ENCODE data around the gene OLFM2.

DNA sequence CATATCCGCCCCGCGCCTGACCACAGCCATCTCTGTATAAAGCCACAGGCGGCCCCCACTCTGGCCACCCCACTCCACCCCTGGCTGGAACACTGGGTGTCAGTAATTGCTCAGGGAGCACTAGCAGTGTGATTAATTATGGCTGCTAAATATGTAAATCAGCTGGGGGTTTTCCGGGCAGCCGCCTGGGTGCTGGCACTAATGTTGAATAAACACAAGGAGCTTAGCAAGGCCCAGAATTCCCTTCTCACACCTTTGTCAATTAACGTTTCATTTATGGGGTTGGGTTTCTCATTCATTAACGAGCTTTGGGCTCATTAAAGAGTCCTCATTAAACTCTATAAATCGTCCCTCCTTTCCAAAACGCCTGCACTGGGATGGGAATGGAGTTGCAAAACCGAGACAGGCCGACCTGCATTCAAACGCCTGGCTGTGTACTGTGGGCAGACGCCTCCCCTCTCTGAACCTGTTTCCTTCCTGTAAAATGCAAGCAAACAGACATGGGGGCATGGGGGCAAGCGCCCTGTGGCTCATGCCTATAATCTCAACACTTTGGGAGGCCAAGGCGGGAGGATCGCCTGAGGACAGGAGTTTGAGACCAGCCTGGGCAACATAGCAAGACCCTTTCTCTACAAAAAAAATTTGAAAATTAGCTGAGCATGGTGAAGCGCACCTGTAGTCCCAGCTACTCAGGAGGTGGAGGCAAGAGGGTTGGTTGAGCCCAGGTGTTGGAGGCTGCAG lies 17.7 kb upstream of the OLFM2 start:
- TF ChIP-seq TAF1 (IDR thresholded peaks at IDR 0.05; ENCODE audit: low read depth, low read length) = no peak
- TF ChIP-seq POLR2A (IDR thresholded peaks at IDR 0.05; ENCODE audit: low read depth, low read length) = no peak
- TF ChIP-seq POU2F2 (IDR thresholded peaks at IDR 0.05; ENCODE audit: low read depth, low read length) = no peak
- TF ChIP-seq POLR2AphosphoS5 (IDR thresholded peaks at IDR 0.05; ENCODE audit: low read depth, low read length) = no peak
- no peak for TF ChIP-seq SPI1 (IDR thresholded peaks at IDR 0.05; ENCODE audit: low read depth, low read length)
- TF ChIP-seq PAX5 (IDR thresholded peaks at IDR 0.05; ENCODE audit: insufficient read depth, low read length, severe bottlenecking) = no peak

Measured in GM12891 (cell line).